Activated CD4-positive, alpha-beta T cell treated with anti-CD3 and anti-CD28 coated beads, Interleukin-2, Interleukin-4, amounts not matched to agents 100 ng/mL and 50 ng/mL, durations not matched to agents 16 hours and 8 hours (primary cell): ENCODE measurements around the gene ZMIZ1.

Experiments
- DNase-seq: peaks from one replicate; pipeline ENCODE4 v3.0.0-alpha.2; 2020; ENCODE audit warnings: low spot score

ZMIZ1 gene

GRCh38 chr10:79123547-79123963, 54.8 kb downstream of the ZMIZ1 start:
- no peak for DNase-seq

DNA sequence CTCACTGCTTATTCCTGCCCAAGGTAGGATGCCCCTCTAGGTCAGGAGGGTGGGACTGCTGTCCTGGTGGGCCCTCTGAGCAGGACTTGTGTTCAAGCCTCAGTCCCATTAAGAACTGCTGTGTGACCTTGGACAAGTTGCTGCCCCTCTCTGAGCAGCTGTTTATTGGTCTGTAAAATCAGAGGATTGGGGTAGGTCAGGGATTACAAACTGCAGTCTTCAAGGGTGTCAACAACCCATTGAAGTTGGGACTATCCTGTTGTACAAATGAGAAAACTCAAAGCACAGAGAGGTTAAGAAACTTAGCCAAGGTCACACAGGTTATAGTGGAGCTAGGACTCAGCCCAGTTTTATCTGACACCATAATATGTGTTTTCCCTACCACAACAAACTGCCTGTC, 55.3 kb downstream of the ZMIZ1 start:
- DNase-seq = no peak

GRCh38 chr10:79125092-79125491, 56.3 kb downstream of the ZMIZ1 start:
- no peak for DNase-seq

GRCh38 chr10:79126351-79127080, 57.8 kb downstream of the ZMIZ1 start:
- DNase-seq = no peak

DNA sequence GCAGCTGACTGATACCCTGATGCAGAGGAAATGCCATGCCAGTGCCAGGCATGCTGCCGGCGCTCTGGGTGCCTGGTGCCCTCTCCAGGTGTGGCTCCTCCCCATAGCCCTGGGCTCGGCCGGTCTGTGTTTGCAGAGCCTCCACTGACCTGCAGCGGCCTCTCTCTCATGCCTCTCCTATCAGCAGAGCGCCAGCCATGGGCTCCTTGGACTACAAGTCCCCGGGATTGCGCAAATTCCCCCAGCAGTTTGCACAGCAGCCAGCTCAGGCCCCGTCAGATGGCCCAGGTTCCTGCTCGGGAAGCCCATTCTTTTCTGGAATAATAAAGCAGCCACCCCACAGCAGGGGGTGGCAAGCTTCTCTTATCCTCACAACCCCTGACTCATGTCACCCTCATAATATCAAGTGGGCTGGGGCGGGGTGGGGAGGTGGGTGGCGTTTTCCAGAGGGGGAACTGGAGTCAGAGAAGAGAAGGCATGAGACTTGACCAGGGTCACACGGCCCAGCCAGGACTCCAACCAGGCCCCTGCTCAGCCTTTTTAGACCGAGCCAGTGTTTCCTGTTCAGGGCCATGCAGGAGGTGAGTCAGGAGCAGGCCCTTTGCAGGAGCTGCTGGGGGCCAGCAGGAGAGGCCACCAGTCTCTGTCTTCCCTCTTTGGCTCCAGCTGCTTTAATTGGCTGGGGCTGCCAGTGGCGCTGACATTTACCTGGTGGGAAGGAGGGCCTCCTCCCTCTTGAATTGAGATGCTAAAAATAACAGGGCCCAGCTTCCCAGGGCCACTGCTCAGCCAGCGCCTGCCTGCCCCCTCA, 58.6 kb downstream of the ZMIZ1 start:
- DNase-seq = no peak

DNA sequence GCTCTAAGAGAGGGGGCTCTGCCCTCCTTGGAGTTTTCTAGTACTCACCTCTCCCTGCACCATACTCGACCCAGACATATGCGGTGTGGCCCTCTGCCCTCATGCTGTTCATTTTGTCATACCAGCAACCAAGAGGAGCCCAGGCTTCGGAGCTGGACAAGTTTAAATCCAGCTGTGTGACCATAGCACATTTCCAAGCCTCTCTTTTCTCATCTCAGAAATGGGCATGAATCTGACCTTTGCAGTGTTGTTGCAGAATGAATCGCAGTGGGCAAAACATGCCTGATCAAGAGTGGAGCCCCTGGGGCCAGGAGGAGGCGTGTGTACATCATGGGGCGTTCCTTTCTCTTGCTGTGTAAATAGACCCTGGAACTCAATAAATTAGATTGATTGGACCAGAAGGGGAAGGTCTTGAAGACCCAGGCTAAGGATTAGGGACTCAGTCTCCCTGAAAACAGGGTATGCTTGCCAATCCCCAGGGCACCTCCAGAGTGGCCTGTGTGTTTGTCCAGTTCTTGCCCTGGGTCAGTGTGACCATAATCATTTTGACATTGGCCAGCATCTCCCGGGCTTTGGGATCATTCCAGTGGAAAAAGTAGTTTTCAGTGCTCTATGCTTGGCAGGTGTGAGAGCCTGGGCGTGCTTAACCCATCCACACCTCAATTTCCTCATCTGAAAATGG, 59.6 kb downstream of the ZMIZ1 start:
- DNase-seq = no peak

DNA sequence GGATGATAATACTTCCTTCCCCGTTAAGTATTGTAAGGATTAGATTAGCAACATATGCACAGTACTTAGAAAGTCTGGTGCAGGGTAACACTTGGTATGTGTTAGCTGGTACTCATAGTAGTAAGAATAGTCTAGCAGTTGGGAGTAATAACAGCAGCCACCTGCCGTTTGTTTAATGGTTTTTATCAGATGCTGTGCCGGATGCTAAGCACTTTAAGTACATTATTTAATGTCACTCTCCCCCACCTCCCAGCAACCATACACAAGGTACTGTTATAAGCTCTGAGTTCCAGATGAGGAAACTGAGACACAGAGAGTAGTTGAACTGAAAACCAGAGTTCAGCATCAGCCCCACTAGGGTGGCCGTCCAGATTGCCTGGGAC, 60.1 kb downstream of the ZMIZ1 start:
- DNase-seq = no peak

DNA sequence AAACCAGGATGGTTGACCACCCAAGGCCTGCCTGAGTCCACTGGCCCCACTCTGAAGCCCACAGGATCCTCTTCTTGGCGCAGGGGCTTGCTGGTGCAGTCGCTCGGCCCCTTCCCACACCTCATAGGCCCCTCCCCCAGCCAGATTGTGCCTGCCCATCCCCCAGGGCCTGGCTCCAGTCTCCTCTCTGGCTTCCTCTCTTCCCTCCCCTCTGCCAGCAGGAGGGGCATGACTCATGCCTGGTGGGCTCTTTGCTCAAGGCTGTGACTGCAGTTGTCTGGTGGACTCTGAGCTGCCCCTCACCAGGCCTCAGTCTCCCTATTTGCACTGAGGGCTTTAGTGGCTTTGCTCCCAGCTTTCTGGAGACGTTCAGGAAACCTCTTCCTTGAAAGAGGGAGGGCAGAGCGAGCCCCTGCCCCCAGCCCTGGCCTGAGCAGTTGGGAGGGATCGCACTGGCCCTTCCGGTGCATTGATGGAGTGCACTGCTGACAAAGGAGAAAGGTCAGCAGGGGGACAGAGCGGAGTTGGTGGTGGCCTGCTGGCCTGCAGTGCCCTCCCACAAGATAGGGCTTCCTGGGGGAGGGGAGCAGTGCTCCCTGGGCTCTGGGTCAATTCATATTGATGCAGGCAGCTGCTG, 60.7 kb downstream of the ZMIZ1 start:
- DNase-seq = no peak

GRCh38 chr10:79130255-79130654, 61.5 kb downstream of the ZMIZ1 start:
- no peak for DNase-seq

DNA sequence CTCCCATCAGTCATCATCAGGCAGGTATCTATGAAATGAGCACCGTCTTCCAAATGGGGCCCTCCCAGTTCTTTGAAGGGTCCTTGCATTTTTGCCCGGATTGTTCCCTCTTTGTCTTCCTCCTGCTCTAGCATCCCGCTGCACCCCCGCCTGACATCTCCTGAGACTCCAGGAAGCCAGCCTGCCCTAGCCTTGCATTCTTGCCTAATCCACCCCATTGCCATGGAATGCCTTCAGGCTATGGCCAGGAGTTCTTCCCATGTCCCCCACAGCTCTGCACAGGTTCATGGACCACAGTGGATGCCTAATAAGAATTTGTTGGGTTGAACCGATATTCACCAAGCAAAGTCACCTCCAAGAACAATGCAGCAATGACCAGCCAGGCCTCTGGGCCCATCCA, 62.1 kb downstream of the ZMIZ1 start:
- DNase-seq = no peak

- DNase-seq = no peak
These were observed 63.3 kb downstream of the ZMIZ1 start for GRCh38 chr10:79131836-79132631.

DNA sequence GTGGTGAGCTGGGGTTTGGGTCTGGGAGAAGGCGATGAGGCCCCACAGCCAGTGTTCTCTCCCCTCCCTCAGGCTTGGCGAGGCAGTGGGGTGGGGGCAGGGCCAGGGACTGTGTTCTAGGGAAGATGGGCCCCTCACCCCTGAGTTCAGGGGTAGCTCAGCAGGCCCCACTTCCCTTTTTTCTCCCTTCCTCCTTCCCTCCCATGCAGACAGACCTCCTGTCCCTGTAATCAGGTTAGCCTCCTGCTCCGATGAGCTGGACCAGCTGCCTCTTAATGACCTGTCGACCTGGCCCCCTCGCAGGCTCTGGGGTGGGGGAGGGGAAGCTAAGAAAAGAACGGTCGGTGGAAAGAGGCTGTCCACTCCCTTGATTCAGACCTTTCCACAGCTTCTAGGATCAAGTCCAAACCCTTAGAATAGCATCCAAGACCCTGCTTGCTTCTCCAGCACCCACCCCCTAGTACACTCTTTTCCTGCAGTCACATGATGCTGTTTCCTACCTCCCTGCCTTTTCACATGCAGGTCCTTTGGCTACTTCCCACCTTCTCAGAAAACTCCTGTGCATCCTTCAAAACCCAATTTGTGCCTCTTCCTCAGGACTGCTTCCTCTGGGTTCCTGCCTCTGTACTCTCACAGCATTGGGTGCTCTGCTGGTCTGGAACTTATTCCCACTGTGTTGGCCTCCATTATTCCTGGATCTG, 64.1 kb downstream of the ZMIZ1 start:
- DNase-seq = no peak

- DNase-seq = no peak
These were observed 64.7 kb downstream of the ZMIZ1 start for GRCh38 chr10:79133416-79133815.

- no peak for DNase-seq
These were observed 67.0 kb downstream of the ZMIZ1 start for GRCh38 chr10:79135790-79136189.

DNA sequence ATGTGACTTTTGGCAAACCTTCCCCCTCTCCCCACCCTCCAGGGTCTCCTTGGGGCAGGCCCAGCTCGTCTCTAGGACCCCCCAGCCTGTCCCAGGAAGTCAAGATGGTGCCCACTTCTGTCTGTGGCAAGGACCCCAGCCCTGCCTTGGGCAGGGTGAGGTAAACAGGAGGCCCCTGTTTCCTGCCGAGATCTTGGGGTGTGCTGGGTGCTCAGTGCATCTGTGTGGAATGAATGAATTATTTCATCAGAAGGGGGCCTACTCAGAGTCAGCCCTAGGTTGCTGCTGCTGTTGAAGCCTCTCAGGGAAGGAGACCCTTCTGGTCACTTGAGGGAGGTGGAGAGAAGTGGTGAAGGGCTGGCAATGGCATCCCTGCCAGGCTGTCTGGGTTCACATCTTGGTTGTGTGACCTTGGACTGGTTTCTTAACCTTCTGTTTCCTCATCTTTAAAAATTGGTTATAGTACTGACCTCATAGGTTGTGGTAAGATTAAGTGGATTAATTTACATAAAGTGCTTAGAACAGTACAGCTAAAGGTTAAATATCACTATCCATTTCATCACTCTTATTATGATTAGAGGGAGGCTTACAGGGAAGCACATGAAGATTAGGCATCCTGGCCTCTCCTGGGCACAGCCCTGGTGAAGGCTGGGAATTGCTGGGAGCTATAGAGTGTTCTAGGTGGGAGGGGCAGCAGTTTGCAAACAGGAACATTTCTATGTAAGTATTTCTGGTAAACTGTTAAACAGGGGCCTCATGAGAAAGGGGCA, 67.7 kb downstream of the ZMIZ1 start:
- no peak for DNase-seq

- DNase-seq = no peak
These were observed 68.6 kb downstream of the ZMIZ1 start for GRCh38 chr10:79137300-79137756.

DNA sequence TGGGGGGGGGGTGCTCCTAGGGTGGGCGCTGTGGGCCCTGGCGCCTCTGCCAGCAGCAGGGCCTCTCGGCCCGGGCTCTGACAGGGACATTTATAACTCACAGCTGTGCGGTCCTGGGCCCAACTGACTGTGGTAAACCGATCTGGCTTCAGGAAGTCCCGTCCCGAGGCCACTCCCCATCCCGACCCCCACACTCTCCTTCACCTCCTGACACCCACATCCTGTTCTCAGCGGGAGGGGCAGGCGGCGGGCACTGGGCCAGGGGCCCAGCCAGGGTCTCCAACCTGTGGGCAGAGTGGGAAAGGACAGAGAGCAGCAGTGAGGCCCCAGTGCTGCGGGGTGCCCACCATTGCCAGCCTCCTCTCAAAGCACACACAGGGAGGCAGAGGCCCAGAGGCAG, 69.1 kb downstream of the ZMIZ1 start:
- DNase-seq = peak; percentile 36

DNA sequence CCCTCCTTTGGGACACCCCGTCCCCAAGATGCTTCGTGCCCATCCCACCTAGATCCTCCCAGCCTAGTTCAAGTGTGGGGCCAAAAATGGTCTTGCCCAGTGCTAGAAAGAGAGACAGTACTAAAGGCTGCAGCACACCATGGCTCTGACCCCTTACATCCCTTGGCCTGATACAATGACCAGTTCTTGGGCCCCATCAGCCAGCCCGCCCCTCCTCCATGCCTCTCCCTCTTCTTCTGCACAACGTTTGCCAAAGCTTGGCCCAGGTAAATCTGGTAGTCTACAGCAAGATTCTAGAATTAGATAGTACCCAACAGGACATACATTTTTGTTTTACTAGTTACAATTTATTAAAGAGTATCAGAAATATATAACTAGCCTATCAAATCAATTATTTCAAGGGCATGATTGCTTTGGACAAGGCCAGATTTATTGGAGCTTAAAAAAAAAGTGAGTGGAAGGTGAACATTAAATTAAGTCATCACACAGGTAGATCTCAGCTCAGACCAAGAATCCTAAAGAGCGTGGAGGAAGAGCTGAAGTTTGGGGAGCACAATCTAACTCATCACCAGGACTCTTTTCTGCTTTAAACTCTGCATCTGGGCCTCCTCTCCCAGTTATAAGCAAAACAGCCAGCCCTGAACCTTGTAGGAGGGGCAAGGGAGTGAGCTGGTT, 69.8 kb downstream of the ZMIZ1 start:
- no peak for DNase-seq

DNA sequence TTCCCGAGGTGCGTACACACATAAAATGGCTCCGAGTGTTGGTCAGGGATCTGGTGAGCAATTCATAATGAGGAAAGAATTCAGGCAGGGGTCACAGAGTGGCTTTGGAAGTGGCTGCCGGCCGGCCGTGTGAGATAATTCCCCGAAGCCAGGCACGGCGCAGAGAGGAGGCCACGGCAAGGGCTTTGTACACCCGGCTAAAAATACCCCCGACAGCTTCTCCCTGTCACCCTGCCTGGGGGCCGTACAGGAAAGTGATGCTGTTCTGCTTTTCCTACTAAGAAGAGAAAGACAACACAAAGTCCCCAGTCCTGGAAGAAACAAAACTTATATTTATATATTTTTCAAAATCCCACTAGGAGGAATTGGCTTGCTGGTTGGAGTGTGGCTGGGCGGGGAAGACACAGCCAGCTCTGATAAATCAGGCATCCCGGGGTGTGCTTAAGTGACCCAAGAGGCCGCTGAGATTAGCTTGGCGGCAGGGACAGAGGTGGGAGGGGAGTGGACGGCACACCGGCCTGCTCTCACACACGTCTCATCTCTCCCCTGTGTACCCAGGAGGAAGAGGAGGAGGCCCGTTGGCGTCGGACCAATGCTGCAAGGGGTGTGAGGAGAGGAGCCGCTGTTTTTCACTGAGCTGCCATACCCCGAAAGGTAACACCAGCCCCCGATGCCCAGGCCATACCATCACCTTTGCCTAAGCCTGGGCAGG, 70.5 kb downstream of the ZMIZ1 start:
- DNase-seq = no peak
